Measurements from ENCODE around the gene RSPH4A. TPM values are rescaled to one million over a fixed set of nuclear protein-coding genes. Genes with fewer than 3 reads are reported as not detected.

RSPH4A gene
- total RNA-seq, 1 experiment from 2014 or later = 0.04 TPM

GRCh38 chr6:116631379-116631990 lies 15.2 kb downstream of the RSPH4A start:
- Histone ChIP-seq H3K9ac (ENCODE audit: low read length) (no peak overlapping the region), H3K4me3 (ENCODE audit: low read length) (no peak overlapping the region), H3K4me1 (ENCODE audit: insufficient read depth, low read length) (no peaks in the 10 kb centered on the region), H3K9me2 (replicated peaks; ENCODE audit: low read length) (no peaks in the 10 kb centered on the region), H3K36me3 (ENCODE audit: low read depth, low read length) (peaks cover 8% of the 10 kb centered on the region; the same call in 1 of the 2 replicates), H3K79me2 (ENCODE audit: low read length) (no peaks in the 10 kb centered on the region), H3K9me3 (ENCODE audit: low read length) (no peaks in the 10 kb centered on the region), H3K27ac (ENCODE audit: low read length) (no peak overlapping the region), H4K20me1 (ENCODE audit: low read length) (no peaks in the 10 kb centered on the region), H3K27me3 (ENCODE audit: low read length) (no peaks in the 10 kb centered on the region), H2AFZ (ENCODE audit: low read length) (no peak overlapping the region), H3F3A (ENCODE audit: low read length, unreplicated experiment) (no peaks in the 10 kb centered on the region), H3K4me2 (ENCODE audit: low read length) (no peak overlapping the region)
- BruUV-seq (replicated peaks) = no TSS peak
- ChIA-PET POLR2A (ENCODE audit: unreplicated experiment) (no interaction called here), CTCF (no interaction called here)
- TF ChIP-seq EZH2 (IDR thresholded peaks at IDR 0.05; ENCODE audit: low read length, unreplicated experiment) = no peak
- no peak for TF ChIP-seq CTCF (conservative IDR thresholded peaks at IDR 0.05; ENCODE audit: low read depth, low read length)
- TF ChIP-seq EZH2phosphoT487 (IDR thresholded peaks at IDR 0.05; ENCODE audit: borderline replicate concordance, low read length) = no peak
- ATAC-seq (no peak), DNase-seq (no peak)
- intact Hi-C loops (cut with micrococcal nuclease) = no loop called here

DNA sequence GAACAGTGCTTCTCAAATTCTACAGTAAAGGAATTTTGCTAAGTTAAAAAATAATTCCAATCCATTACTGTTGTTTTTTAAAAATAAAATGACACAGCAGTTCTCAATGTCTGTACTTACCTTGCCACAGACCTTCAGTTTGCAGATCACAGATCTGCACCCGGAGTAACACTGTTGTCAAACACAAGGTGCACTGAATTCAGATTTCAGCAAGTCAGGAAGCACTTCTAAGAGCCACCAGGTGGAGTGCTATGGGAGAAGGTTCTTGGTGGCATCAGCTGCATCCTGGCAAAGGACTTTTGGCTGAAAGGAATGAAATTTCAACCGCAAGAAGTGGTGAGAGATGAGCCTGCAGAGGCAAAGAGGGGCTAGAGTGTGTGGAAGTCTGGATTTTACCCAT lies 17.4 kb downstream of the RSPH4A start:
- Histone ChIP-seq H3K4me2 (ENCODE audit: low read length) (no peak overlapping the region), H3F3A (ENCODE audit: low read length, unreplicated experiment) (no peaks in the 10 kb centered on the region), H3K79me2 (ENCODE audit: low read length) (no peaks in the 10 kb centered on the region), H3K4me1 (ENCODE audit: insufficient read depth, low read length) (no peaks in the 10 kb centered on the region), H3K27ac (ENCODE audit: low read length) (no peak overlapping the region), H3K9me2 (replicated peaks; ENCODE audit: low read length) (no peaks in the 10 kb centered on the region), H3K4me3 (ENCODE audit: low read length) (no peak overlapping the region), H4K20me1 (ENCODE audit: low read length) (no peaks in the 10 kb centered on the region), H2AFZ (ENCODE audit: low read length) (no peak overlapping the region), H3K36me3 (ENCODE audit: low read depth, low read length) (peaks cover 8% of the 10 kb centered on the region; the same call in 1 of the 2 replicates), H3K9me3 (ENCODE audit: low read length) (no peaks in the 10 kb centered on the region), H3K27me3 (ENCODE audit: low read length) (no peaks in the 10 kb centered on the region), H3K9ac (ENCODE audit: low read length) (no peak overlapping the region)
- peak; percentile 50 for TF ChIP-seq CTCF (conservative IDR thresholded peaks at IDR 0.05; ENCODE audit: low read depth, low read length)
- no peak for TF ChIP-seq EZH2 (IDR thresholded peaks at IDR 0.05; ENCODE audit: low read length, unreplicated experiment)
- no TSS peak for BruUV-seq (replicated peaks)
- CTCF ChIA-PET = no interaction called here
- POLR2A ChIA-PET (ENCODE audit: unreplicated experiment) = no interaction called here
- ATAC-seq (peak; percentile 45; the same call in 1 of the 2 replicates), DNase-seq (peak; percentile 30)
- intact Hi-C loops (cut with micrococcal nuclease) = no loop called here

- CTCF ChIA-PET = no interaction called here
- Histone ChIP-seq H3K9ac (ENCODE audit: low read length) (no peak overlapping the region), H3K27ac (ENCODE audit: low read length) (no peak overlapping the region), H3K27me3 (ENCODE audit: low read length) (no peaks in the 10 kb centered on the region), H4K20me1 (ENCODE audit: low read length) (no peaks in the 10 kb centered on the region), H3K4me3 (ENCODE audit: low read length) (no peak overlapping the region), H3K4me2 (ENCODE audit: low read length) (no peak overlapping the region), H2AFZ (ENCODE audit: low read length) (no peak overlapping the region), H3K4me1 (ENCODE audit: insufficient read depth, low read length) (no peaks in the 10 kb centered on the region), H3K36me3 (ENCODE audit: low read depth, low read length) (peaks cover 9% of the 10 kb centered on the region; the same call in 1 of the 2 replicates), H3K9me3 (ENCODE audit: low read length) (no peaks in the 10 kb centered on the region), H3K79me2 (ENCODE audit: low read length) (no peaks in the 10 kb centered on the region), H3K9me2 (replicated peaks; ENCODE audit: low read length) (no peaks in the 10 kb centered on the region), H3F3A (ENCODE audit: low read length, unreplicated experiment) (no peaks in the 10 kb centered on the region)
- DNase-seq = no peak
- BruUV-seq (replicated peaks) = no TSS peak
- intact Hi-C loops (cut with micrococcal nuclease) = no loop called here
- TF ChIP-seq EZH2 (IDR thresholded peaks at IDR 0.05; ENCODE audit: low read length, unreplicated experiment) (no peak), CTCF (conservative IDR thresholded peaks at IDR 0.05; ENCODE audit: low read depth, low read length) (no peak), EZH2phosphoT487 (IDR thresholded peaks at IDR 0.05; ENCODE audit: borderline replicate concordance, low read length) (no peak)
- POLR2A ChIA-PET (ENCODE audit: unreplicated experiment) = no interaction called here
- no peak for ATAC-seq
These were observed 31.9 kb downstream of the RSPH4A start for GRCh38 chr6:116648156-116648555.

Measured in PC-3 (cell line).